Left ventricle myocardium inferior (tissue), 1 donor: ENCODE measurements around the gene COL15A1. TPM values are rescaled to one million over a fixed set of nuclear protein-coding genes. Genes with fewer than 3 reads are reported as not detected.

ENCODE experiments used
- DNase-seq: peaks from one replicate; pipeline ENCODE4 v3.0.0-alpha.2; 2020
- H3K27ac ChIP-seq: fragments of 200-600 bp; replicated peaks from 2 replicates; pipeline ENCODE4 v1.8.0; 2021
- H3K27me3 ChIP-seq: fragments of 200-600 bp; 2 replicates; pipeline ENCODE4 v1.8.0; 2021; ENCODE audit warnings: low read depth
- H3K36me3 ChIP-seq: fragments of 200-600 bp; 2 replicates; pipeline ENCODE4 v1.8.0; 2021
- H3K4me1 ChIP-seq: fragments of 200-600 bp; 2 replicates; pipeline ENCODE4 v1.8.0; 2021
- H3K4me3 ChIP-seq: fragments of 200-600 bp; 2 replicates; pipeline ENCODE4 v1.8.0; 2021; ENCODE audit warnings: mild to moderate bottlenecking, moderate library complexity
- H3K9me3 ChIP-seq: fragments of 200-600 bp; replicated peaks from 2 replicates; pipeline ENCODE4 v1.8.0; 2021
- CTCF ChIP-seq: fragments of 200-600 bp; IDR thresholded peaks from 2 replicates; pipeline ENCODE4 v1.8.0; 2021; ENCODE audit warnings: antibody characterized with exemption, mild to moderate bottlenecking, borderline replicate concordance
- intact Hi-C: fragments of 100-400 bp; cut with micrococcal nuclease; formaldehyde crosslinking; loops from one replicate; pipeline ENCODE4 v1.11.0; 2022
- total RNA-seq: library from RNA; stranded (reverse); fragmentation: NEBNext Ultra II Directional; extraction: Animal tissue kit (Norgen Biotek cat#: 25700); gene quantifications from one replicate; pipeline ENCODE4 v1.2.1, GENCODE V29; 2021
- donor health status: DM: no; HTN: yes; CAD: no; lungs with severe emphysema.

Gene COL15A1
- total RNA-seq, 1 donor from 2014 or later = 45.4 TPM

- Histone ChIP-seq H3K27ac (no peak overlapping the region), H3K36me3 (no peaks in the 10 kb centered on the region), H3K27me3 (no peaks in the 10 kb centered on the region), H3K4me1 (peaks cover 16% of the 10 kb centered on the region), H3K4me3 (no peak overlapping the region), H3K9me3 (no peaks in the 10 kb centered on the region)
- intact Hi-C loops = no loop called here
- no peak for DNase-seq
- TF ChIP-seq CTCF = no peak
These were observed 8.6 kb upstream of the COL15A1 start for GRCh38 chr9:98935071-98935505.

GRCh38 chr9:98940276-98940675 lies 3.4 kb upstream of the COL15A1 start:
- no peaks in the 10 kb centered on the region for H3K9me3 ChIP-seq
- TF ChIP-seq CTCF = no peak
- peaks cover 10% of the 10 kb centered on the region for H3K27me3 ChIP-seq
- intact Hi-C loops = no loop called here
- H3K36me3 ChIP-seq = no peaks in the 10 kb centered on the region
- H3K4me1 ChIP-seq = peaks cover 60% of the 10 kb centered on the region
- H3K4me3 ChIP-seq = no peak overlapping the region
- H3K27ac ChIP-seq = peak overlapping the region; percentile 93
- peak; percentile 51 for DNase-seq

GRCh38 chr9:98941946-98942523 lies 1.7 kb upstream of the COL15A1 start:
- DNase-seq = no peak
- TF ChIP-seq CTCF = no peak
- intact Hi-C loops = no loop called here
- no peaks in the 10 kb centered on the region for H3K9me3 ChIP-seq
- peaks cover 16% of the 10 kb centered on the region for H3K27me3 ChIP-seq
- peaks cover 76% of the 10 kb centered on the region for H3K4me1 ChIP-seq
- H3K27ac ChIP-seq = peak overlapping the region; percentile 93
- peak overlapping the region; percentile 87 for H3K4me3 ChIP-seq
- no peaks in the 10 kb centered on the region for H3K36me3 ChIP-seq

GRCh38 chr9:98942906-98943681 lies 613 bp upstream of the COL15A1 start:
- TF ChIP-seq CTCF = no peak
- Histone ChIP-seq H3K27ac (peak overlapping the region; percentile 93), H3K4me3 (peak overlapping the region; percentile 87), H3K9me3 (no peaks in the 10 kb centered on the region), H3K36me3 (no peaks in the 10 kb centered on the region), H3K4me1 (peaks cover 85% of the 10 kb centered on the region), H3K27me3 (peaks cover 16% of the 10 kb centered on the region)
- intact Hi-C loops = no loop called here
- no peak for DNase-seq

GRCh38 chr9:98944057-98944733 lies 488 bp downstream of the COL15A1 start:
- TF ChIP-seq CTCF = no peak
- Histone ChIP-seq H3K27ac (peak overlapping the region; percentile 93), H3K4me1 (peaks cover 83% of the 10 kb centered on the region), H3K4me3 (peak overlapping the region; percentile 87), H3K9me3 (no peaks in the 10 kb centered on the region), H3K36me3 (no peaks in the 10 kb centered on the region), H3K27me3 (peaks cover 16% of the 10 kb centered on the region)
- intact Hi-C loops = no loop called here
- peak; percentile 36 for DNase-seq
